ENCODE data around the gene FRMPD1. TPM values are rescaled to one million over a fixed set of nuclear protein-coding genes. Genes with fewer than 3 reads are reported as not detected.

The FRMPD1 gene
- total and polyA plus RNA-seq, 2 donors from 2014 or later = 0.19 to 0.90 TPM

GRCh38 chr9:37707748-37708147 is 57.0 kb downstream of the FRMPD1 start:
- Histone ChIP-seq H3K4me1 (ENCODE audit: control insufficient read depth in 2 of 3, insufficient read depth in 2 of 3, low read depth in 1 of 3, low read length in 3 of 3) (no peaks in the 10 kb centered on the region), H3K9me3 (ENCODE audit: control insufficient read depth in 2 of 3, insufficient read depth in 1 of 3, low read length in 3 of 3) (no peaks in the 10 kb centered on the region), H3K9ac (ENCODE audit: low read length in 3 of 3) (no peak overlapping the region), H3K27me3 (ENCODE audit: control insufficient read depth, insufficient read depth, low read length) (no peaks in the 10 kb centered on the region), H3K4me3 (ENCODE audit: low read length in 3 of 3) (no peak overlapping the region), H3K36me3 (ENCODE audit: control insufficient read depth in 2 of 3, insufficient read depth in 3 of 3, low read length in 3 of 3) (no peaks in the 10 kb centered on the region), H3K27ac (ENCODE audit: low read depth in 2 of 2, low read length in 2 of 2) (no peak overlapping the region)
- intact Hi-C loops (cut with DNase I) = no loop called here
- DNase-seq (no peak), FAIRE-seq (no peak)
- TF ChIP-seq, protein P1, sequence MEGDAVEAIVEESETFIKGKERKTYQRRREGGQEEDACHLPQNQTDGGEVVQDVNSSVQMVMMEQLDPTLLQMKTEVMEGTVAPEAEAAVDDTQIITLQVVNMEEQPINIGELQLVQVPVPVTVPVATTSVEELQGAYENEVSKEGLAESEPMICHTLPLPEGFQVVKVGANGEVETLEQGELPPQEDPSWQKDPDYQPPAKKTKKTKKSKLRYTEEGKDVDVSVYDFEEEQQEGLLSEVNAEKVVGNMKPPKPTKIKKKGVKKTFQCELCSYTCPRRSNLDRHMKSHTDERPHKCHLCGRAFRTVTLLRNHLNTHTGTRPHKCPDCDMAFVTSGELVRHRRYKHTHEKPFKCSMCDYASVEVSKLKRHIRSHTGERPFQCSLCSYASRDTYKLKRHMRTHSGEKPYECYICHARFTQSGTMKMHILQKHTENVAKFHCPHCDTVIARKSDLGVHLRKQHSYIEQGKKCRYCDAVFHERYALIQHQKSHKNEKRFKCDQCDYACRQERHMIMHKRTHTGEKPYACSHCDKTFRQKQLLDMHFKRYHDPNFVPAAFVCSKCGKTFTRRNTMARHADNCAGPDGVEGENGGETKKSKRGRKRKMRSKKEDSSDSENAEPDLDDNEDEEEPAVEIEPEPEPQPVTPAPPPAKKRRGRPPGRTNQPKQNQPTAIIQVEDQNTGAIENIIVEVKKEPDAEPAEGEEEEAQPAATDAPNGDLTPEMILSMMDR (IDR thresholded peaks at IDR 0.05; ENCODE audit: borderline replicate concordance, extremely low read depth, insufficient read depth) = no peak

- Histone ChIP-seq H3K4me3 (ENCODE audit: low read length in 3 of 3) (no peak overlapping the region), H3K27ac (ENCODE audit: low read depth in 2 of 2, low read length in 2 of 2) (no peak overlapping the region), H3K9ac (ENCODE audit: low read length in 3 of 3) (no peak overlapping the region), H3K27me3 (ENCODE audit: control insufficient read depth, insufficient read depth, low read length) (no peaks in the 10 kb centered on the region), H3K4me1 (ENCODE audit: control insufficient read depth in 2 of 3, insufficient read depth in 2 of 3, low read depth in 1 of 3, low read length in 3 of 3) (no peaks in the 10 kb centered on the region), H3K9me3 (ENCODE audit: control insufficient read depth in 2 of 3, insufficient read depth in 1 of 3, low read length in 3 of 3) (no peaks in the 10 kb centered on the region), H3K36me3 (ENCODE audit: control insufficient read depth in 2 of 3, insufficient read depth in 3 of 3, low read length in 3 of 3) (no peaks in the 10 kb centered on the region)
- intact Hi-C loops (cut with DNase I) = no loop called here
- TF ChIP-seq, protein P1 (IDR thresholded peaks at IDR 0.05; ENCODE audit: borderline replicate concordance, extremely low read depth, insufficient read depth) = no peak
- no peak for DNase-seq
- FAIRE-seq = no peak
These were observed 59.3 kb downstream of the FRMPD1 start for GRCh38 chr9:37710046-37710445.

DNA sequence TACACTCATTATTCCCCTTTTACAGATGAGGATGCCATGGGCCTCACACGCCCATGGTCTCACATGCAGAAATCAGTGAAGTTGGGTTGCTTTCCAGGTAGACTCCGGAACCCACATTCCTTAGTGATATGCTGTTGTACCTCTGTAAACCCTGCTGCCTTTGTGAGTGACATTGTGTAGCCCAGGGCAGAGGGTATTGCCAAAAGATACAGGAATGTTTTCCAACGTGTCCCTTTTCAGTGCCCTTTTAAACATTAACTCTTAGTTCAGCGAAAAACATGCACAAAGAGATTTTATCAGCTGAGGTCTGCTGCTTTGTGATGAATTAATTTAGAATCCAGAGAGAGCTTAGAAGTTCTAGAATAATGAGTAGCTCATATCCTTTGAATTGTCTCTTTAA is 64.5 kb downstream of the FRMPD1 start:
- peaks cover 0 to 10% (median 2%) of the 10 kb centered on the region in 3 donors for H3K4me1 ChIP-seq (ENCODE audit: control insufficient read depth in 2 of 3, insufficient read depth in 2 of 3, low read depth in 1 of 3, low read length in 3 of 3)
- no peak overlapping the region for H3K27ac ChIP-seq (ENCODE audit: low read depth in 2 of 2, low read length in 2 of 2)
- DNase-seq = peak in 2 of 5 donors; percentile 34 to 44
- intact Hi-C loops (cut with DNase I) = no loop called here
- H3K9ac ChIP-seq (ENCODE audit: low read length in 3 of 3) = no peak overlapping the region
- TF ChIP-seq, protein P1 (IDR thresholded peaks at IDR 0.05; ENCODE audit: borderline replicate concordance, extremely low read depth, insufficient read depth) = no peak
- no peak for FAIRE-seq
- H3K9me3 ChIP-seq (ENCODE audit: control insufficient read depth in 2 of 3, insufficient read depth in 1 of 3, low read length in 3 of 3) = no peaks in the 10 kb centered on the region
- H3K4me3 ChIP-seq (ENCODE audit: low read length in 3 of 3) = peak overlapping the region in 2 of 3 donors; percentile 9
- H3K36me3 ChIP-seq (ENCODE audit: control insufficient read depth in 2 of 3, insufficient read depth in 3 of 3, low read length in 3 of 3) = no peaks in the 10 kb centered on the region
- H3K27me3 ChIP-seq (ENCODE audit: control insufficient read depth, insufficient read depth, low read length) = no peaks in the 10 kb centered on the region

- intact Hi-C loops (cut with DNase I) = no loop called here
- no peaks in the 10 kb centered on the region for H3K9me3 ChIP-seq (ENCODE audit: control insufficient read depth in 2 of 3, insufficient read depth in 1 of 3, low read length in 3 of 3)
- H3K27me3 ChIP-seq (ENCODE audit: control insufficient read depth, insufficient read depth, low read length) = no peaks in the 10 kb centered on the region
- peak overlapping the region in 1 of 2 donors; percentile 23 for H3K27ac ChIP-seq (ENCODE audit: low read depth in 2 of 2, low read length in 2 of 2)
- no peaks in the 10 kb centered on the region for H3K36me3 ChIP-seq (ENCODE audit: control insufficient read depth in 2 of 3, insufficient read depth in 3 of 3, low read length in 3 of 3)
- H3K4me1 ChIP-seq (ENCODE audit: control insufficient read depth in 2 of 3, insufficient read depth in 2 of 3, low read depth in 1 of 3, low read length in 3 of 3) = peaks cover 0 to 10% (median 2%) of the 10 kb centered on the region in 3 donors
- TF ChIP-seq, protein P1 (IDR thresholded peaks at IDR 0.05; ENCODE audit: borderline replicate concordance, extremely low read depth, insufficient read depth) = no peak
- peak overlapping the region in 1 of 3 donors; percentile 9 for H3K4me3 ChIP-seq (ENCODE audit: low read length in 3 of 3)
- no peak overlapping the region for H3K9ac ChIP-seq (ENCODE audit: low read length in 3 of 3)
- no peak for DNase-seq
- FAIRE-seq = no peak
These were observed 65.3 kb downstream of the FRMPD1 start for GRCh38 chr9:37715991-37716505.

All from kidney (tissue), 14 donors.